Measurements from ENCODE around the gene METTL26.

Gene METTL26

DNA sequence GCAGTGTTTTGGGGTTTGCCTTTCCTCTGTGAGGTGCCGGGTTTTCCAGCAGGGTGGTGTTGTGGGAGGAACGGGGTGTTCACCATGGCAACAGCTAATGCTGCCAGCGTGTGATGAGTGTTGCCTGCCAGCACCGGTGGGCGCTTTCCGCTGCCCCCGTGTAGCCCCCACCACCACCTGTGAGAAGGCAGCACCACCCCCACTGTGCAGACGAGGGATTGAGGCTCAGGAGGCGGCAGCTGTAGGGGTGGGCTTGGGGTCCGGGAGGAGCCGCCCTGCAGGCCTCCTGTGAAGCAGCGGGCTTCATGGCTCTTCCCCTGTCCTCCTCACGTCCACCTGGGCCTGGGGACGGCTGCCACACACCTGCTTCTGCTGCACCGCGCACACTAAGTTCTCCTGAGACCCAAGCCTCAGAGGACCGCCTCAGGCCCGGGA, 41.0 kb downstream of the METTL26 start:
- DNase-seq (ENCODE audit: low read depth), result no peak

DNA sequence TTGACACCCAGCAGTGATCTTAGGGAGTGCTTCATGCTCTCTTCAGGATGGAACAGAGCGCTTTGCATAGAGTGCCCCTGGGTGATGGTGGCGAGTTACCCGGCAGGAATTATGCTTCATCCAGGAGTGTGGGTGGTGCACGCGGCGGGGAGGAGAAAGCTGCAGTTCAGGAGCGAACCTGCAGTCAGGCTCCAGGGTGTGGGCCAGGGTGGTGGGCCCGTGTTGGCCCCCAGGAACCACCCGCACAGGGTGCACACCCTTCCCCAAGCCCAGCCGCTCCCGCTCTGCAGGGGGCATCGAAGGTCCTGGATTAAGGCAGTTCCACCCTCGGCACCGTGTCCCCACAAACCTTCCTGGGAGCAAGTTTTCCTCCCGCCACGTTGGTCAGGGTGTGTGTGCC, 42.3 kb downstream of the METTL26 start:
- no peak for DNase-seq (ENCODE audit: low read depth)

DNA sequence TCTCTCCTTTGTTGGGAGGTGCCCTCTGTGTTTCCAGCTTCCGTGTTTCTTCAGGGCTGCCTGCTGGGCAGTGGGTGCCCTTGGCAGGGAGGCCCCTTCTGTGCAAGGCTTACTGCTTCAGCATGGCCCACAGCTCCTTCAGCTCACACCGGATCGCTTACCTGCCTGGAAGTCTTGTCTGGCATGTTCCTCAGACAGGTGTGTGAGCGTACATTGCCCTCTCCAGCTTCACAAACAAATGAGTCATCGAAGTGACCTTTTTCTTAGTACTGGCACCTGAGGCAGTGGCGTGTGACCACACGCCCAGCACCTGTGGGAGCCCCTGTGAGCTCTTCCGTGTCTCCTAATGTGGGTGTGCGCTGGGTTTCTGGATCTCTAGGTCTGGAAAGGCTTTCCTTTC, 42.7 kb downstream of the METTL26 start:
- no peak for DNase-seq (ENCODE audit: low read depth)

DNA sequence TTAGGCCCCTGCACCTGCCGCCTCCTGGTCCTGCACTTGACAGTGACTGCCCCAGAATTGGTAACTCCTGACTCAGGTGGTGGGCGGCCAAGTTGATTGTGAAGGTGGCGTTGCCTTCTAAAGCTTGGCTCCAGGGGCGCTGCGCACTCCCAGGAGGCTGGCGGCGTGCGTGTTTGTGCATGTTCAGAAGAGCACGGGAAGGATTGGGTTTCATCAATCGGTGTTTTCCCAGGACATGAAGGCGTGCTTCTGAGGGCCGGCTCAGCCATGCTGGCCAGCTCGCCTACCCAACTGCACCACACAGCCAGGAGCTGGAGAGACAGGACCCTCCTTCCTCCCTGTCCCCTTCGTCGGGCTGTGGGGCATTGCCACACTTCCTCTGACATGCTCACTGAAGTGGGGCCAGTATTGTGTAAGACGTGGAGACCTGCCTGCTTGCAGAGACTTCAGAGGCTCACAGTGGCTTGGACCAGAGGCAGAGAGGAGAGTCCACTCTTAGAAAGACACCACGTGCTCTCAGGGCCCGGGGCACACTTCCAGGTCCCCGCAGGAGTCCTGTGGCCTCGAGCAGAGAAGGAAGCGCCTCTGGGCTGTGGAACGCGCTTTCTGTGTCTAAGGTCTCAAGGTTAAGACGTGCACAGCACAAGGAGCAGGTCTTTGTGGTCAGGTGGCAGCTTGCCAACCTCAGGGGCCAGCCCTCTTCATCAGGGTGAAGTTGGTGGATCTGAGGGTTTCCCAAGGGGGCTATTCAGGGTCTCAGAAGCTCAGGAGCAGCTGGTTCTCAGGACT, 43.4 kb downstream of the METTL26 start:
- no peak for DNase-seq (ENCODE audit: low read depth)

DNA sequence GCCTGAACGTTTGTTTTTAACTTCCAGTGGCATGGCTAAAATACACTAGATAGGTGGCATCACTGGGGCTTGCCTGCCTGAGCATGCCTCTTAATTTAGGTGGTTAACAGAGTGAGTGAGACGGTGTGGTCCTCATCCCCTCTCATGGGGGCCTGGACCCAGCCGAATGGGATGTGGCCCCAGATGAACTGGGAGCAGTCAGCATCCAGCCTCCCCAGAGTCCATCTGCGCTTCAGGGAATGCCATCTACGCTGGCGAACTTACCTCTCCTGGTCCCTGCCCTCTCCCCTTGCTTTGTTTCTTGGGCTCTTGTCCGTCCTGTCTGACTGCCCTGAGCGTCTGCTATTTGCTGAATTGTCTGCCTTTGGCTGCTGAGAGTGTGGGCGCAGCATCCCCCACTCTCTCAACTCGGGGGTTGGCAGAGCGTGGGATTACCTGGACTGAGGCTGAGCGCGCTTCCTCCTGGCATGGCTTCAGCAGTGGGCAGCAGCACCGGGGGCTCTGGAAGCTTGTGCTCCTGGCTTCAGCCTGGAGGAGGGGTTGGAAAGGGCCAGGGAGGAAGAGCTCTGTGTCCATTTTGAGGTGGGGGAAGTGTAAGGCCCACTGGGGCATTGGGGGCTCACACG, 44.1 kb downstream of the METTL26 start:
- DNase-seq (ENCODE audit: low read depth), result no peak

DNA sequence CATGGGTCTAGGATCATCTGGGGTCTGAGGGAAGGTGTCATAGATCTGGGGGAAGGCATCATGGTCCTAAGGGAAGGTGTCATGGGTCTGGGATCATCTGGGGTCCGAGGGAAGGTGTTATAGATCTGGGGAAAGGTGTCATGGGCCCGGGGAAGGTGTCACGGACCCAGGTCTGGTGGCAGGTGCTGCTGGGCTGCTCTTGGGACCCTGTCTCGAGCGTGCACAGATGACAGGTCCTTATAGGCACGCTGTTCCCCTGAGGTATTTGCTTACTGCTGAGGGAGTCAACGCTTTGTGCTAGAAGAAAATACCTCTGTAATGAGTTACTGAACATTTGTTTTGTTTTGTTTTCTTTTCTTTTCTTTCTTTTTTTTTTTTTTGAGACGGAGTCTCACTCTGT, 44.9 kb downstream of the METTL26 start:
- DNase-seq (ENCODE audit: low read depth), result no peak

DNA sequence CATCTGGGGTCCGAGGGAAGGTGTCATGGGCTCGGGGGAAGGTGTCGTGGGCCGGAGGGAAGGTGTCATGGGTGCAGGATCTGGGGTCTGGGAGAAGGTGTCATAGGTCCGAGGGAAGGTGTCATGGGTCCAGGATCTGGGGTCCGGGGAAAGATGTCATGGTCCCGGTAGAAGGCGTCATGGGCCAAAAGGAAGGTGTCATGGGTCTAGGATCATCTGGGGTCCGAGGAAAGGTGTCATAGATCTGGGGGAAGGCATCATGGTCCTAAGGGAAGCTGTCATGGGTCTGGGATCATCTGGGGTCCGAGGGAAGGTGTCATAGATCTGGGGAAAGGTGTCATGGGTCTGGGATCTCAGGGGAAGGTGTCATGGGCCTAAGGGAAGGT, 45.3 kb downstream of the METTL26 start:
- no peak for DNase-seq (ENCODE audit: low read depth)

DNA sequence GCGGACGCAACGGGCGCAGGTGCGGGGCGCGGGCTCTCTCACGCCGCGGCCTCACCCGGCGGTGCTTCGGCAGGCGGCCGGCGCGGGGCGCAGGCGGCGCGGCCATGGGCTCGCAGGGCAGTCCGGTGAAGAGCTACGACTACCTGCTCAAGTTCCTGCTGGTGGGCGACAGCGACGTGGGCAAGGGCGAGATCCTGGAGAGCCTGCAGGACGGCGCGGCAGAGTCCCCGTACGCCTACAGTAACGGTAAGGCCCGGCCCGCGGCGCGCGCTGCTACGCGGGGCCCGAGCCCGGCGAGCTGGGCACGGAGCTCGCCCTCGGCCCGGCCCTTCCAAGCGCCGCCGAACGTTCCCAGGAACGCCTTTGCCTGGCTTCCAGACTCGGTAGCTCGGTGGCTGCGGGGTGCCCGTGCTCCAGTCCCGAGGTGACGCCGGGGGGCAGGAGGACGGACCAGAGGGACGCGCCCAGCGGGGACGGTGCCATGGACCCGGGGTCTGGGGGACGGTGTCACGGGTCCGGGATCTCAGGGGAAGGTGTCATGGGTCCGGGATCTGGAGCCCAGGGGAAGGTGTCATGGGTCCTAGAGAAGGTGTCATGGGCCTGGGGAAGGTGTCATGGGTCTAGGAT, 45.8 kb downstream of the METTL26 start:
- no peak for DNase-seq (ENCODE audit: low read depth)

DNA sequence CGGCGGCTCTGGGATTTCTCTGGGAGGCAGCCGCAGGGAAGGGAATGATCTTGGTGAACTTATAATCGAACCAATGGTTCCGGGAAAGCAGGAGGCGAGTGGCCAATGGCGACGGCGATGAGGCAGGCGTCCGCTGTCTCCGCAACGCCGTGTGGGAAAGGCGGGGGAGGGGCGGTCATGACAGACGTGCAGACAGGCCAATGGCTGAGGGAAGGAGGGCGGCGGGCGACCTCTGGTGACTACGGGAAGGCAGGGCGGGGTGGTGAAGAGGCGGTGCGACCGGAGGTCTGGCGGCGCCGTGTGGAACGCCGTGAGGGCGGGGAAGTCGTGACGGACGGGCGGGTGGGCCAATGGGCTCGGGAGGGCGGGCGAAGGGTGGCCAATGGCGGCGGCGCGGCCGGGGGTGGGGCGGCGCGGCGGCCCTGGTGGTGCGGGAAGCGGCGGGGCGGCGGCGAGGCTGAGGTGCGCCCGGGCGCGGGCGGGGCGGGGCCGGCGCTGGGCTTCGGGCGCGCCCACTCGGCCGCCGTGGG, 46.4 kb downstream of the METTL26 start, which contains the start of gene RAB40C:
TSS of gene RAB40C (plus strand) at position 409 of the 530 bp plus-strand sequence. CDS start 226 bp downstream, outside the sequence.
- peak; percentile 85 for DNase-seq (ENCODE audit: low read depth)

DNA sequence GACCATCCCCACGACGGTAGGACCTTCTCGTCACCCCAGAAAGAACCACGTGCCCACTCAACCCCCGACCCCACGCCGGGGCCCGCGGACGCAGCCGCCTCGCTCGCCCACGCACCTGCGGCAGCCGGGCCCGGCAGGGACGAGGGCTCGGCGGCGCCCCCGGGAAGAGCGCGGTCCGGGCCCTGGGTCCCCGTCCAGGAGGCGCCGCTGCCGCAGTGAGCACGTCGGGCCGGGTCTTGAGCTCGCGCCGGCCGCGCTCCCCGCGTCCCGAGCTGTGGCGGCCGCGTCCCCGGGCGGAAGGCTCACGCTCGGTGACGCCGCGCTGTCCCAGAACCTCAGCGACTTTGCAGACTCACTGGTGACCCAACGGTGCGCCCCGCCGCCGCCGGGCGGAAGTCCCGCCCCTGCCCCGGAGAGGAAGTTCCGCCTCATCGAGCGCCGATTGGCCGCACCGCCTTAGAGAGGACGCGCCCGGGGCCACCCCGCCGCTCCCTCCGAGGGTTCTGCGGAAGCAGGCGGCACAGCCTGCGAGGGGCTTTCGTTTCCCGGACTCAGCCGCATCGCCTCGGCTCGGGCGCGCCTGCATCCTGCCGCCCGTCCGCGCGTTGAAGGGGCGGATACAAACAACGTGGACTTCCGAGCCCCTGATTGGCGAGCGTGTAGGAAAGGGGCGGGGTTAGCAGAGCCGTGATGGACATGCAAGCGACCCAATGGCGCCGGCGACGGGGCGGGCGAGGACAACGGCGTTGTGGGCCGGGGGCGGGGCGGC, 47.0 kb downstream of the METTL26 start:
- peak; percentile 68 for DNase-seq (ENCODE audit: low read depth)

DNA sequence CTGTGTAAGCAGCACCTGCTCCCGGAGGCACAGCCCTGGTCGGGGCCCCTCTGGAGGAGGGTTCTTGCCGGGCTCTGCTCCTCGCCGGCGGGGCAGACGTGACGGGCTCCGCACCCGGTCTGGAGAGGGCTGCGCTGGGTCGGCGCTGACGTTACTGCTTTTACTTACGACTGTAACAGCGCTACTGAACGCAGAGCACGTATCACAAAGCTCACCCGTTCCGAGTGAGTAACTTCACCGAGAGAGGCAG, 47.5 kb downstream of the METTL26 start:
- peak; percentile 41 for DNase-seq (ENCODE audit: low read depth)

DNA sequence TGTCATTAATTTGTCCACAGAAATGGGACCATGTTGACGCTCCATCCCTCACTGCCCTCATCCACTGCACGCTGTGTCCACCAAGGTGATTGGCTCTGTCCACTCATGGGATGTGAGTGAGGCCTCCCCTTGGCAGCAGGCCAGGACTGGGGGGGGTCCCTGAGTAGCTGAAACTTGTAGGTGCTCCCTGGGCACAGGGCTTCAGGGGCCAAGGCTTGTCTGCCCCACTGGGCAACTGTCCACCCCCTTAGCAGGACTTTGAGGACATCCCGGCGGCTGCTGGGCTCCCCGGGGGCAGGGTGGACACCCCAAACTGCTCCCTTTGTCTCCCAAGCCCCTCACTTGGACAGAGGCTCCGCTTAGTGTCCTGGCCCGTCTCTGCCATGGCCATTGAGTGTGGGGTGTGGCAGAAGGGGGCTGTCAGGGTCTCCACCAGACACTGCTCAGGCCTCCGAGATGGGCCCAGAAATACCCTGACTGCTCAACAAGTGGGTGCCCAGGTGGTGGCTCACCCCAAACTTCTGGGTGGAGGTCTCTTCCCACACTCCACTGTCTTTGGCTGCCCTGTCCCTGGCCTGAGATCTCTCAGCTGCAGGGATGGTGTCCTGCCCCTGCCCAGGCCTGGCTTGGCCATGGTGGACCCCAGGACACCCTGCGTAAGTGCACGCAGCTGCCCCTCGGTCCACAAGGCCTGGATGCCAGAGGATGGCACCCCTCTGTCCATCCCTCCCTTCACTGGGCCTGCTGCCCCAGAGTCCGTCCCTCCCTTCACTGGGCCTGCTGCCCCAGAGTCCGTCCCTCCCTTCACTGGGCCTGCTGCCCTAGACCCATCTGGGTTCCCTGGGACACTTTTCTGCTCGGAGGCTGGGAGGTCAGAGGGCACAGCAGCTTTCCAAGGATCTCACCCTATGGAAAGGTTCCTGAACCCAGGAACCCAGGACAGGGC, 49.2 kb downstream of the METTL26 start:
- DNase-seq (ENCODE audit: low read depth), result no peak

DNA sequence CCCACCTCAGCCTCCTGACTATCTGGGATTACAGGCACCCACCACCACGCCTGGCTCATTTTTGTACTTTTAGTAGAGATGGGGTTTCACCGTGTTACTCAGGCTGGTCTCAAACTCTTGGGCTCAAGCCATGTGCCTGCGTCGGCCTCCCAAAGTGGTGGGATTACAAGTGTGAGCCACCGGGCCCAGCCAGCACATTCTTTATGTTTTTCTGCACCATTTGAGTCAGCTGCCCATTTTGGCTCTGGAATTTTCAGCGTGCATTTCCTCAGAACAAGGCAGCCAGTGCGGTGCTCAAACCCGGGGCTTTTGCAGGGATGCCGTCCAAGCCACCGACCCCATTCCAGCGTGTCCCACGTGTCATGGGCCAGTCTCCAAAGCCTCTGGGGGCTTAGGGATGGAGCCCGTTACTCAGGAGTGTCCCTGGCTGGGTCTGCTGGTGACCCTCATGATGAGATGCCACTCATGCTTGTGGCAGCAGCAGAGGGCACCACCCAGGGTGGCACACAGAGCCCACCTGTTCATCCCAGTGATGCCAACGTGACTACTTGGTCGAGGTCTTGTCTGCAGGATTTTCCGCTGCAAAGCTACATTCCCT, 50.0 kb downstream of the METTL26 start:
- DNase-seq (ENCODE audit: low read depth), result no peak

DNA sequence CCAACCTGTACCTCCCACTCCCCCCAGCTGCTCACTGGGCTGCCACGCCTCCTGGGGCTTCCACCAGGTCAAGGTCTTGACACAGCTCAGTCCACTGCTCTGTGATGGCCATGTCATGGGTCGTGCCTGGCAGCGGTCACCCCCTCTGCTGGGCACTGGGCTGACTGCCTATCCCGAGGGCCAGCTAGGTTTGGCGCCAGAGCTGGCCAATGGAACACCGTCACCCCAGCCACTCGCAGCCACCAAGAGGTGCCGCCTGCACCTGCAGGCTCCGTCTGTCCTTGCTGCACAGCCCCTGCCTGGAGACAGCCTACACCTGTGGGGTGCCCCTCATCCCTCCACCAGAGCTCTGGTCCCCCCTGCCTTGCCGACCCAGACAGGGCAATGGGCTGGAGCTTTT, 50.8 kb downstream of the METTL26 start:
- no peak for DNase-seq (ENCODE audit: low read depth)
